ENCODE measurements around the gene NXPE3.

DNA sequence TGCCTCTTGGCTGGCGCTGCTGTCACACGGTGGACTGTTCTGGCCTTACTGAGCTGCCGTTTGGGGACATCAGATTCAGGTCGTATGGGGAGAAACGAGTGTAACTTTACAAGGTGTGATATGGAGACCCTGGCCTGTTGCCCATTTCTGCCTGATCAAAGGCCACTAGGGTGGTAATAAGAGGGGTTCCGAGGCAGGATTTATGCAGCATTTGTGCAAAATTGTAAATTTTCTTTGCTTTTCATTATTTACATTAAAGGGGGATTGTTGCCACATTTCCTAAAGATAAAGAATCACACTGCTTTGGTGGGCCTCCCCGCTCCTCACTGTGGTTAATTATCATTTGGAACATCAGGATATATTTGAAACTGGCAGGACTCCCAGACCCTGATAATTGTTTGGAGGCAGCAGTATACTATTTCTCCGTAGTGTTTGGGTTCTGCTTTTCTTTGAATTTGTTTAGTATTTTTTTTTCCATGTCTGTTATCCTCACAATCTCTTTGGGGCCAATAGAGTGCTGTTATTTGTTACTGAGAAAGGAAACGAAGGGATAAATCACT is 891 bp downstream of the NXPE3 start:
- TF ChIP-seq HDAC6 (IDR thresholded peaks at IDR 0.05; ENCODE audit: low read depth, low read length), result no peak
- TF ChIP-seq, protein P1, sequence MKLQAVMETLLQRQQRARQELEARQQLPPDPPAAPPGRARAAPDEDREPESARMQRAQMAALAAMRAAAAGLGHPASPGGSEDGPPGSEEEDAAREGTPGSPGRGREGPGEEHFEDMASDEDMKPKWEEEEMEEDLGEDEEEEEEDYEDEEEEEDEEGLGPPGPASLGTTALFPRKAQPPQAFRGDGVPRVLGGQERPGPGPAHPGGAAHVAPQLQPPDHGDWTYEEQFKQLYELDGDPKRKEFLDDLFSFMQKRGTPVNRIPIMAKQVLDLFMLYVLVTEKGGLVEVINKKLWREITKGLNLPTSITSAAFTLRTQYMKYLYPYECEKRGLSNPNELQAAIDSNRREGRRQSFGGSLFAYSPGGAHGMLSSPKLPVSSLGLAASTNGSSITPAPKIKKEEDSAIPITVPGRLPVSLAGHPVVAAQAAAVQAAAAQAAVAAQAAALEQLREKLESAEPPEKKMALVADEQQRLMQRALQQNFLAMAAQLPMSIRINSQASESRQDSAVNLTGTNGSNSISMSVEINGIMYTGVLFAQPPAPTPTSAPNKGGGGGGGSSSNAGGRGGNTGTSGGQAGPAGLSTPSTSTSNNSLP (IDR thresholded peaks at IDR 0.05; ENCODE audit: borderline replicate concordance, low read depth, low read length), result no peak
- no peak for TF ChIP-seq YY1 (IDR thresholded peaks at IDR 0.05; ENCODE audit: borderline replicate concordance in 1 of 3, control insufficient read depth in 1 of 3, extremely low read depth in 1 of 3, insufficient read depth in 3 of 3, insufficient read length in 1 of 3, insufficient replicate concordance in 2 of 3, low read depth in 1 of 3, low read length in 2 of 3)
- TF ChIP-seq, protein P2, sequence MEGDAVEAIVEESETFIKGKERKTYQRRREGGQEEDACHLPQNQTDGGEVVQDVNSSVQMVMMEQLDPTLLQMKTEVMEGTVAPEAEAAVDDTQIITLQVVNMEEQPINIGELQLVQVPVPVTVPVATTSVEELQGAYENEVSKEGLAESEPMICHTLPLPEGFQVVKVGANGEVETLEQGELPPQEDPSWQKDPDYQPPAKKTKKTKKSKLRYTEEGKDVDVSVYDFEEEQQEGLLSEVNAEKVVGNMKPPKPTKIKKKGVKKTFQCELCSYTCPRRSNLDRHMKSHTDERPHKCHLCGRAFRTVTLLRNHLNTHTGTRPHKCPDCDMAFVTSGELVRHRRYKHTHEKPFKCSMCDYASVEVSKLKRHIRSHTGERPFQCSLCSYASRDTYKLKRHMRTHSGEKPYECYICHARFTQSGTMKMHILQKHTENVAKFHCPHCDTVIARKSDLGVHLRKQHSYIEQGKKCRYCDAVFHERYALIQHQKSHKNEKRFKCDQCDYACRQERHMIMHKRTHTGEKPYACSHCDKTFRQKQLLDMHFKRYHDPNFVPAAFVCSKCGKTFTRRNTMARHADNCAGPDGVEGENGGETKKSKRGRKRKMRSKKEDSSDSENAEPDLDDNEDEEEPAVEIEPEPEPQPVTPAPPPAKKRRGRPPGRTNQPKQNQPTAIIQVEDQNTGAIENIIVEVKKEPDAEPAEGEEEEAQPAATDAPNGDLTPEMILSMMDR (IDR thresholded peaks at IDR 0.05 in 2 of 3, conservative IDR thresholded peaks at IDR 0.05 in 1 of 3; ENCODE audit: insufficient read depth in 2 of 3, low read depth in 1 of 3, low read length in 3 of 3), result no peak

All from K562 (cell line).